Measurements from ENCODE around the gene ADORA2B. TPM values are rescaled to one million over a fixed set of nuclear protein-coding genes. Genes with fewer than 3 reads are reported as not detected.
"Not testable (repeated sequence)": the region's sequence is repeated elsewhere in the genome, so short reads cannot be mapped to it uniquely, and the experiment has no call there.

ADORA2B gene
- total RNA-seq, 1 donor = 50.5 TPM

DNA sequence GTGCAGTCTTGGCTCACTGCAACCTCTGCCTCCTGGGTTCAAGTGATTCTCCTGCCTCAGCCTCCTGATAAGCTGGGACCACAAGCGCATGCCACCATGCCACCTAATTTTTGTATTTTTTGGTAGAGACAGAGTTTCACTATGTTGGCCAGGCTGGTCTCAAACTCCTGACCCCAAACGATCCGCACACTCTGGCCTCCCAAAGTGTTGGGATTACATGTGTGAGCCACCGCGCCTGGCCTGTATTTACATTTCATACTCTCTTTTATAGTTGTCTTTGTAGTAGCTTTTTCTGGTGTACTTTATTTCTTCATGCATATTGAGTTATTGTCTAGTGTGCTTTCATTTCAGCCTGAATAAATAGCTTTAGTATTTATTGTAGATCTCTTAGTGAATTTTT lies 10.1 kb upstream of the ADORA2B start:
- H3K4me3 ChIP-seq (ENCODE audit: low read depth, low read length) = no peak overlapping the region
- DNase-seq (ENCODE audit: low read depth) = no peak
- TF ChIP-seq, protein P1, sequence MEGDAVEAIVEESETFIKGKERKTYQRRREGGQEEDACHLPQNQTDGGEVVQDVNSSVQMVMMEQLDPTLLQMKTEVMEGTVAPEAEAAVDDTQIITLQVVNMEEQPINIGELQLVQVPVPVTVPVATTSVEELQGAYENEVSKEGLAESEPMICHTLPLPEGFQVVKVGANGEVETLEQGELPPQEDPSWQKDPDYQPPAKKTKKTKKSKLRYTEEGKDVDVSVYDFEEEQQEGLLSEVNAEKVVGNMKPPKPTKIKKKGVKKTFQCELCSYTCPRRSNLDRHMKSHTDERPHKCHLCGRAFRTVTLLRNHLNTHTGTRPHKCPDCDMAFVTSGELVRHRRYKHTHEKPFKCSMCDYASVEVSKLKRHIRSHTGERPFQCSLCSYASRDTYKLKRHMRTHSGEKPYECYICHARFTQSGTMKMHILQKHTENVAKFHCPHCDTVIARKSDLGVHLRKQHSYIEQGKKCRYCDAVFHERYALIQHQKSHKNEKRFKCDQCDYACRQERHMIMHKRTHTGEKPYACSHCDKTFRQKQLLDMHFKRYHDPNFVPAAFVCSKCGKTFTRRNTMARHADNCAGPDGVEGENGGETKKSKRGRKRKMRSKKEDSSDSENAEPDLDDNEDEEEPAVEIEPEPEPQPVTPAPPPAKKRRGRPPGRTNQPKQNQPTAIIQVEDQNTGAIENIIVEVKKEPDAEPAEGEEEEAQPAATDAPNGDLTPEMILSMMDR (IDR thresholded peaks at IDR 0.05; ENCODE audit: insufficient read depth, low read depth, low read length) = no peak

DNA sequence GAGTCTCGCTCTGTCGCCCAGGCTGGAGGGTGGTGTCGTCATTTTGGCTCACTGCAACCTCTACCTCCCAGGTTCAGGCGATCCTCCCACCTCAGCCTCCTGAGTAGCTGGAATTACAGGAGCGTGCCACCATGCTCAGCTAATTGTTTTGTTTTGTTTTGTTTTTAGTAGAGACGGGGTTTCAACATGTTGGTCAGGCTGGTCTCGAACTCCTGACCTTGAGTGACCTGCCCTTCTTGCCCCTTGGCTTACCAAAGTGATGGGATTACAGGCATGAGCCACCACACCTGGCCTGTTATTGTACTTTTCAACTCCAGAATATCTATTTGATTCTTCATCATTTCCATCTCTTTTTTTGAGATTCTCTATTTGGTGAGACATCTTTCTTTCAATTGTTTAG lies 9.0 kb upstream of the ADORA2B start:
- no peak for DNase-seq (ENCODE audit: low read depth)
- TF ChIP-seq, protein P1 (IDR thresholded peaks at IDR 0.05; ENCODE audit: insufficient read depth, low read depth, low read length) = no peak

DNA sequence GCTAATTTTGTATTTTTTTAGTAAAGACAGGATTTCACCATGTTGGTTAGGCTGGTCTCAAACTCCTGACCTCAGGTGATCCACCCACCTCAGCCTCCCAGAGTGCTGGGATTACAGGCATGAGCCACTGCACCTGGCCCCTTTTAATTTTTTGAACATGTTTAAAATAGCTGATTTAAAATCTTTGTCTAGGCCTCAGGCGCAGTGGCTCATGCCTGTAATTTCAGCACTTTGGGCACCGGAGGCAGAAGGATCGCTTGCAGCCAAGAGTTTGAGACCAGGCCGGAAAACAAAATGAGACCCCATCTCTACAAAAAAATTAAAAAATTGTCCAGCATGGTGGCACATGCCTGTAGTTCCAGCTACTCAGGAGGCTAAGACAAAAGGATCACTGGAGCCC lies 8.4 kb upstream of the ADORA2B start:
- H3K4me3 ChIP-seq (ENCODE audit: low read depth, low read length); DNase-seq (ENCODE audit: low read depth): not testable (repeated sequence)

More for the DNA sequence above, 9.0 kb upstream of the ADORA2B start:
- no peak overlapping the region for H3K4me3 ChIP-seq (ENCODE audit: low read depth, low read length)

DNA sequence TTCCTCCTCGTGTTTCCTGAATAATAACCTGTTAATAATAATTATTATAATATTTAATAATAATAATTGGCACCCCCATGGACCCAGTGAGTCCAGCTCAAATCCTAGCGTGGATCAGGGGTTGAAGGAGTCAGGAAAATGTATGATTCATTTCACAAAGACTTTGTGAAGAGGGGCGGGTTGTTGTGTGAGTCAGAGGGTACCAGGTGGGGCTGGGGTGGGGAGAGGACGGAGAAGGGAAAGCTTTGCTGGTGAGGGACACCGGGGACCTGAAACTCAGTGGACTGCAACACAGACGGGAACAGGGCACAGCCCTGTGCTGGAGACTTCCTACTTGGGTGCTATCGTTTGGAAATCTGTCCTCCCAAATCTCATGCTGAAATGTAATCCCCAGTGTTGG lies 3.1 kb upstream of the ADORA2B start:
- TF ChIP-seq, protein P1 (IDR thresholded peaks at IDR 0.05; ENCODE audit: insufficient read depth, low read depth, low read length) = no peak
- peak; percentile 49 for DNase-seq (ENCODE audit: low read depth)
- no peak overlapping the region for H3K4me3 ChIP-seq (ENCODE audit: low read depth, low read length)

DNA sequence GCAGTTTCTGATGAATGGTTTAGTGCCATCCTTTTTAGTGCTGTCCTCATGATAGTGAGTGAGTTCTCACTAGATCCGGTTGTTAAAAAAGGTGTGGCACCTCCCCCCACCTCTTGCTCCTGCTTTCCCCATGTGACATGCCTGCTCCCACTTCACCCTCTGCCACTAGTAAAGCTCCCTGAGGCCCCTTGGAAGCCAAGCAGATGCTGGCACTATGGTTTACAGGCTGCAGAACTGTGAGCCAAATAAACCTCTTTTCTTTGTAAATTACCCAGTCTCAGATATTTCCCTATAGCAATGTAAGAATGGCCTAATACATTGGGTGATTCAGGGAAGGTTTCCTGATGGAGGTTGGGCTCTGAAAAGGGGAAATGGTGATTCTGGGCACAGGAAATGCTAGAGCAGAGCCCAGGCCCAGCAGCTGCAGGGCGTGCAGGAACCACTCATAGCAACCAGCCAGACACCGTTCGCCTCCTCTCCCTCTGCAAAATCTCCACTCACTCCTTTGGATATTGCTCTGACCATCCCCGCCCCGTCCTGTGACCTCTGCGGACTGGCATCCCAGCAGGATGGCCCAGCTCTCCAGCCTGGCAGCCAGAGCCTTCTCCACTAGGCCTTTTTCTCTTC lies 2.6 kb upstream of the ADORA2B start:
- TF ChIP-seq, protein P1 (IDR thresholded peaks at IDR 0.05; ENCODE audit: insufficient read depth, low read depth, low read length) = no peak
- H3K4me3 ChIP-seq (ENCODE audit: low read depth, low read length) = no peak overlapping the region
- no peak for DNase-seq (ENCODE audit: low read depth)

DNA sequence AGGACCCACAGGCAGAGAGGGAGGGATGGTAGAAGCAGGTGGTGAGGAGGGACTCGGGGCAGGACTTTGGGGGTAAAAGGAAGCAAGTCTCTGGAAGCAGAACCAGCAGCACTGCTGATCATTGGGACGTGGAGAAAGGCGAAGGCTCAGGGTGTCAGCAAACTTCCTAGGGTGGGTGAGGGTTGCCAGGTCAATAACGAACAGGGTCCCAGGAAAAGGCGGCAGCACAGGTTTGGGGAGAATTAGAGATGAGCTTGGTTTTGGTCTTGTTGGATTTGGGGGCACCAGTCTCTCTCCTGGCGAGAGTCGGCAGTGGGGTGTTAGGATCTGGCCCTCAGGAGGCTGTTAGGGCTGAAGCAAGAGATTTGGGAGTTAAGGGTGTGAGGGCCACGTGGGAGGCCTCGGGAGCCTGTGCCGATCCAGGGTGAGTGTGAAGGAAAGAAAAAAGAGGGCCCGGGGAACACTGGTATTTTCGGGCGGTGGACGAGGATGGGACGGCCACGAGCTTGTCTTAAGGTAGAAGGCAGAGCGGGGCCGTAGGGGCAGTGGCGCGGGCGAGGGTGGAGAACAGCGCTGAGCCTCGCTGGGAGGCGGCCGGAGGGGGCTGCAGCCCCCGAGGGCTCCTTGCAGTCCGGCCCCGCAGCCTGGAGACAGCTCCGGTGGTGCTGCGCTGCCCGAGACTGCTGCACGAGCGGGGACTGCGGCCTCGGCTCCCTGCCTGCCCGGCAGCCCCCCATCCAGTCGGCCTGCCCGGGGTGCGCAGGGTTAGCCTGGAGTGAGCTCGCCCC lies 765 bp upstream of the ADORA2B start:
- TF ChIP-seq, protein P1 (IDR thresholded peaks at IDR 0.05; ENCODE audit: insufficient read depth, low read depth, low read length) = no peak
- no peak for DNase-seq (ENCODE audit: low read depth)
- peak overlapping the region; percentile 89 for H3K4me3 ChIP-seq (ENCODE audit: low read depth, low read length)

DNA sequence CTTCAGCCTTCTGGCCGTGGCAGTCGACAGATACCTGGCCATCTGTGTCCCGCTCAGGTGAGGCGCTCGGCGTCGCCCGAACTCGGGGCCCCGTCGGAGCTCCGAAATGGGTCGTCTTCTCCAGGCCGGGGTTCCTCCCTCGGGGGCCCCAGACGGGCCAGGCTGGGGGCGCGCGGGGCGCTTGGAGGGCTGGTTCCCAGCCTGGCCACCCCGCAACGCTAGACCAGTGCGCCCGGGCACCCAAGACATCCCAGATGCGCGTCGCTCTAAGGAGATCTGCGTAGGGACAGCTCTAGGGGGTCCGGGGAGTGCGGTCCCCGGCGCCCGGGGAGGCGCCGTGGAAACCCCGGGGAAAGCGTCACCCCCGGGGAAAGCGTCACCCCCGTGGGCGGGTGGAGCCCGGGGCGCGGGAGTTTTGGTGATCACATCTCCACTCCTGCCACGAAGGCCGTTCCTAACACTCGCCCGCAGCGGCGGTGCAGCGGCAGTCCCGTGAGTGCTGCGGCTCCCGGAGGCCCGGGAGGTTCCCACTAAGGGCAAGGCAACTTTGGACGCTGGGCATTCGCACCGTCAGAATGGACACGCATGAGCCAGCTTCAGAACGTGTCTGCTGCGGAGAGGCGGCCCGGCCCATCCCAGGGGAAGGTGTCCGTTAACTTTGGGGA lies 729 bp downstream of the ADORA2B start:
- peak overlapping the region; percentile 89 for H3K4me3 ChIP-seq (ENCODE audit: low read depth, low read length)
- TF ChIP-seq, protein P1 (IDR thresholded peaks at IDR 0.05; ENCODE audit: insufficient read depth, low read depth, low read length) = no peak
- peak; percentile 45 for DNase-seq (ENCODE audit: low read depth)
